Transverse colon (tissue), 4 donors: ENCODE results near the gene LDHA. TPM values are rescaled to one million over a fixed set of nuclear protein-coding genes. Genes with fewer than 3 reads are reported as not detected.
A peak's percentile ranks its signal among the peaks of the same experiment; 100 is the strongest.
"Not testable (repeated sequence)": the region's sequence is repeated elsewhere in the genome, so short reads cannot be mapped to it uniquely, and the experiment has no call there.

Experiments
- DNase-seq: peaks from one replicate; pipeline ENCODE4 v3.0.0-alpha.2; 2019
- H3K27ac ChIP-seq, 4 donors: fragments of 200-600 bp; sonication (generic); 2 replicates each; pipeline ENCODE4 v1.5.1; 2016 to 2018; ENCODE audit warnings: inconsistent platforms in 4 of 4
- H3K27me3 ChIP-seq: fragments of 200-600 bp; sonication (generic); 2 replicates; pipeline ENCODE4 v1.5.1; 2017; ENCODE audit warnings: inconsistent platforms
- H3K36me3 ChIP-seq, 4 donors: fragments of 200-600 bp; sonication (generic); 2 replicates each; pipeline ENCODE4 v1.5.1; 2017 to 2019; ENCODE audit warnings: inconsistent platforms in 4 of 4
- H3K4me1 ChIP-seq, 4 donors: fragments of 200-600 bp; sonication (generic); 2 replicates each; pipeline ENCODE4 v1.5.1; 2017 to 2020; ENCODE audit warnings: inconsistent platforms in 4 of 4
- H3K4me3 ChIP-seq, 4 donors: fragments of 200-600 bp; sonication (generic); 1 replicate in 1 of 4; 2 replicates in 3 of 4; pipeline versions ENCODE4 v1.5.1 to v1.6.1; 2017 to 2019; ENCODE audit warnings: inconsistent platforms in 4 of 4
- H3K9me3 ChIP-seq, 2 donors: fragments of 200-600 bp; sonication (generic); 2 replicates each; pipeline ENCODE4 v1.5.1; 2017 to 2019; ENCODE audit warnings: inconsistent platforms in 2 of 2
- CTCF ChIP-seq, 5 experiments: fragments of 200-600 bp in 3 of 5; fragments of 450-650 bp in 2 of 5; sonication (generic) in 3 of 5; IDR thresholded peaks; 1 replicate in 2 of 5; 2 replicates in 3 of 5; pipeline ENCODE4 v1.5.1; 2016 to 2017; ENCODE audit warnings: antibody characterized with exemption in 5 of 5, inconsistent platforms in 3 of 5, mild to moderate bottlenecking in 2 of 5, moderate library complexity in 1 of 5
- EP300 ChIP-seq: sonication (generic); formaldehyde crosslinking; IDR thresholded peaks from one replicate; pipeline ENCODE4 v1.6.1; 2017; ENCODE audit warnings: antibody characterized with exemption, low read depth
- POLR2A ChIP-seq: fragments of 450-650 bp; IDR thresholded peaks from one replicate; pipeline ENCODE4 v1.6.1; 2016; ENCODE audit warnings: antibody characterized with exemption, mild to moderate bottlenecking, moderate library complexity
- POLR2AphosphoS5 ChIP-seq, 3 donors: sonication (generic); formaldehyde crosslinking; IDR thresholded peaks; one replicate each; pipeline ENCODE4 v1.6.1; 2016; ENCODE audit warnings: antibody characterized with exemption in 3 of 3
- WGBS, 2 donors: methylation state at CpG; one replicate each; pipeline ENCODE4 v1.1.5; 2018; ENCODE audit warnings: low coverage in 1 of 2; 5-methylcytosine and 5-hydroxymethylcytosine counted together
- in situ Hi-C, 4 donors: fragments of 200-750 bp; cut with MboI; loops; one replicate each; pipeline versions ENCODE4 v1.15.0 to v1.15.1; 2017; ENCODE audit warnings: low sequenced_read_pairs in 3 of 4, low pct_ligation_motif_present in 1 of 4, low pct_unique_long_range_greater_than_20kb in 1 of 4
- intact Hi-C: fragments of 100-400 bp; cut with DNase I; formaldehyde crosslinking; loops from one replicate; pipeline ENCODE4 v1.15.1; 2023; ENCODE audit warnings: low total_unique reads
- total RNA-seq, 4 donors: library from RNA; depleted of rRNA; stranded (reverse); fragments of >200 nt; gene quantifications; one replicate each; pipeline ENCODE4 v1.1.0, GENCODE V29; 2016

The LDHA gene
- total RNA-seq, 4 donors from 2014 or later = 292 to 386 (median 318) TPM

DNA sequence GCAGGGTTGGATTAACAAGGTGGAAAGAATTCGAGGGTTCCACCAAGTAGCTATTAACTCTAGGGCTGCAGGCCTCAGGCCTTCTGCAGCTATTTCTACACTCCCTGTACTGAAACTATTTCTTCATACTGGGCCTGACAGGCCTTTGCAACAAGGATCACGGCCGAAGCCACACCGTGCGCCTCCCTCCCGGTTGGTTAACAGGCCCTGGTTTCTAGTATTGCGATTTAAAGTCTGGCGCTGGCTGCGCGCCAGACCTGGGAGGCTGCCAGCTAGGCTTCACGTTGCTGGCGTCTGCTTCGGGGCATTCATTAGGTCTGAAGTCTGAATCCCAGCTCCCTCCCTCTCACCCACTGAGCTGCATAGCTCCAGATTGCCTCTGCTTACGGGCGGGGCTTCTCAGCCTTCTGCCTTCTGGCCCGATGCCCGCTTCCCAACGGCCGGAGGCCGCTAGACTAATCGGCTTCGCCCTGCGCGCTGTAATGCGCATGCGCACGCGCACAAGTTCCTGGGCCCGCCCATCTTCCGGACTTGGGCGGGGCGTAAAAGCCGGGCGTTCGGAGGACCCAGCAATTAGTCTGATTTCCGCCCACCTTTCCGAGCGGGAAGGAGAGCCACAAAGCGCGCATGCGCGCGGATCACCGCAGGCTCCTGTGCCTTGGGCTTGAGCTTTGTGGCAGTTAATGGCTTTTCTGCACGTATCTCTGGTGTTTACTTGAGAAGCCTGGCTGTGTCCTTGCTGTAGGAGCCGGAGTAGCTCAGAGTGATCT, 1.6 kb downstream of the LDHA start:
- TF ChIP-seq CTCF (IDR thresholded peaks at IDR 0.05) = no peak
- TF ChIP-seq POLR2A = peak; percentile 89
- peak; percentile 36 for TF ChIP-seq EP300
- TF ChIP-seq POLR2AphosphoS5 (IDR thresholded peaks at IDR 0.05) = peak; percentile 91 to 96 (median 92)
- intact Hi-C loops (loop anchor here (10.0 kb wide), 1 partner anchor 71 kb away; the partner anchor contains the start of genes GTF2H1 and HPS5), in situ Hi-C loops (loop anchor here in 3 of 4 donors (5.0 to 10.0 kb wide), 2 partner anchors 74 to 129 kb away; partner anchors contain the start of genes GTF2H1 (in 2 of the 3), HPS5 (in 2 of the 3) and TSG101 (in 2 of the 3))
- peak overlapping the region; percentile 96 to 99 (median 98) for H3K27ac ChIP-seq
- peaks cover 0 to 28% (median 20%) of the 10 kb centered on the region in 4 donors for H3K4me1 ChIP-seq
- 0% methylated on average over 41 of the region's 46 CpGs; no CpG with 5 or more reads in 1 of the 2 donors for WGBS, 2 donors
- peak overlapping the region; percentile 85 to 97 (median 92) for H3K4me3 ChIP-seq
- H3K27me3 ChIP-seq = no peaks in the 10 kb centered on the region
- peak; percentile 98 for DNase-seq
- H3K9me3 ChIP-seq = no peaks in the 10 kb centered on the region
- peaks cover 0 to 40% (median 14%) of the 10 kb centered on the region in 4 donors for H3K36me3 ChIP-seq

DNA sequence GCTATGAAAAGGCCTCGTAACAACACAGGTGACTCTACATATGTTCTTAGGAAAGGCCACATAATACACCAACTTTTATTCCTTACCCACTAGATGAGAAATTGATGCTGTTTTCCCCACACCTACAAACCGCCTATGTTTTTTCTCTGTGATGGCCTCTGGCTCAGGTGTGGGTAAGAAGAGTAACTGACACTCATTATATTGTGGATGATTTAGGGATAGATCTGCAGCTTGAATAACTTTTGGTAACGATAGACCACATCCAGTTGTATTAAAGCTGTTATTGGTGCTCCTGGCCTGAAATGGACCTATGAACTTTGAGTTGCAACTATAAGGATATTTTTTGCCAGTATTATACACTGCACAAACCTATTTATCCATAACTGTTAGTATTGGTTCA, 3.6 kb downstream of the LDHA start:
- WGBS, 2 donors = 95 to 96% methylated on average over 3 of the region's 3 CpGs
- H3K27me3 ChIP-seq = no peaks in the 10 kb centered on the region
- peaks cover 2 to 54% (median 23%) of the 10 kb centered on the region in 4 donors for H3K36me3 ChIP-seq
- no peak overlapping the region for H3K27ac ChIP-seq
- intact Hi-C loops (loop anchor here (10.0 kb wide), 1 partner anchor 73 kb away; the partner anchor contains the start of genes GTF2H1 and HPS5), in situ Hi-C loops (loop anchor here in 3 of 4 donors (5.0 to 10.0 kb wide), 2 partner anchors 76 to 127 kb away; partner anchors contain the start of genes GTF2H1 (in 2 of the 3), HPS5 (in 2 of the 3) and TSG101 (in 2 of the 3))
- no peaks in the 10 kb centered on the region for H3K9me3 ChIP-seq
- no peak for DNase-seq
- peaks cover 0 to 28% (median 20%) of the 10 kb centered on the region in 4 donors for H3K4me1 ChIP-seq
- H3K4me3 ChIP-seq = no peak overlapping the region
- no peak for TF ChIP-seq POLR2AphosphoS5 (IDR thresholded peaks at IDR 0.05)
- no peak for TF ChIP-seq CTCF (IDR thresholded peaks at IDR 0.05)
- no peak for TF ChIP-seq EP300

DNA sequence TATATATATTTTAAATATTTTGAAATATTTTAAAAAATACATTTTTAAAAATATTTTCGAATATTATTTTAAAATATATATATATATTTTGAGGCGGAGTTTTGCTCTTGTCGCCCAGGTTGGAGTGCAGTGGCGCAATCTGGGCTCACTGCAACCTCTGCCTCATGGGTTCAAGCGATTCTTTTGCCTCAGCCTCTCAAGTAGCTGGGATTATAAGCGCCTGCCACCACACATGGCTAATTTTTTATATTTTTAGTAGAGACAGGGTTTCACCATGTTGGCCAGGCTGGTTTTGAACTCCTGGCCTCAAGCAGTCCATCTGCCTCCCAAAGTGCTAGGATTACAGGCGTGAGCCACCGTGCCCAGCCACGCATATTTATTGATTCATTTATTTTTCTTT, 6.7 kb downstream of the LDHA start:
- H3K27ac ChIP-seq, DNase-seq, H3K4me3 ChIP-seq, intact Hi-C loops, H3K9me3 ChIP-seq, H3K27me3 ChIP-seq, in situ Hi-C loops: not testable (repeated sequence)
- Histone ChIP-seq H3K36me3 (peaks cover 2 to 85% (median 38%) of the 10 kb centered on the region in 4 donors), H3K4me1 (peaks cover 0 to 17% (median 12%) of the 10 kb centered on the region in 4 donors)
- WGBS, 2 donors = 95 to 97% methylated on average over 6 to 9 of the region's 9 CpGs

DNA sequence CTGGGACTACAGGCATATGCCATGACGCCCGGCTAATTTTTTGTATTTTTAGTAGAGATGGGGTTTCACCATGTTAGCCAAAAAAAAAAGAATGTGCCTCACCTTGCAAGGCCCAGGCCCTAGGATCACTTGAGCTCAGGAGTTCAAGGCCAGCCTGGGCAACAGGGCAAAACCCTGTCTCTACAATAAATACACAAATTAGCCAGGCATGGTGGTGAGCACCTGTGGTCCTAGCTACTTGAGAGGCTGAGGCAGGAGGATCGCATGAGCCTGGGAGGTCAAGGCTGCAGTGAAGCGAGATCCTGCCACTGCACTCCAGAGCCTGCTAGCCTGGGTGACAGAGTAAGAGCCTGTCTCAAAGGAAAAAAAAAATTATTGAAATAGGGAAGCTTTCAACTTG, 9.7 kb downstream of the LDHA start:
- TF ChIP-seq EP300 (no peak), CTCF (IDR thresholded peaks at IDR 0.05) (no peak), POLR2A (no peak), POLR2AphosphoS5 (IDR thresholded peaks at IDR 0.05) (no peak)
- H3K4me1 ChIP-seq = no peaks in the 10 kb centered on the region
- no peak overlapping the region for H3K4me3 ChIP-seq
- H3K27me3 ChIP-seq = no peaks in the 10 kb centered on the region
- in situ Hi-C loops (no loop called here), intact Hi-C loops (no loop called here)
- H3K36me3 ChIP-seq = peaks cover 2 to 85% (median 42%) of the 10 kb centered on the region in 4 donors
- H3K9me3 ChIP-seq = no peaks in the 10 kb centered on the region
- H3K27ac ChIP-seq = no peak overlapping the region
- WGBS, 2 donors = 97% methylated on average over 4 of the region's 4 CpGs; no CpG with 5 or more reads in 1 of the 2 donors
- DNase-seq = no peak
